ENCODE data around the gene TMEM74B. TPM values are rescaled to one million over a fixed set of nuclear protein-coding genes. Genes with fewer than 3 reads are reported as not detected.

TMEM74B gene
- total and polyA plus RNA-seq, 9 donors: 2.2 to 6.6 (median 3.6) TPM

GRCh38 chr20:1204576-1204975, 19.8 kb upstream of the TMEM74B start:
- DNase-seq: no peak
- Histone ChIP-seq H3K27me3 (ENCODE audit: control insufficient read depth, insufficient read depth, low read length) (peaks cover 4% of the 10 kb centered on the region), H3K36me3 (ENCODE audit: control insufficient read depth, insufficient read depth, low read length) (no peaks in the 10 kb centered on the region), H3K27ac (ENCODE audit: low read length) (peak overlapping the region; percentile 47), H3K4me3 (ENCODE audit: low read length) (no peak overlapping the region), H3K4me1 (ENCODE audit: control insufficient read depth, insufficient read depth, low read length) (no peaks in the 10 kb centered on the region), H3K9me3 (replicated peaks; ENCODE audit: control insufficient read depth, low read depth, low read length) (no peaks in the 10 kb centered on the region)
- WGBS (ENCODE audit: insufficient coverage): 40% methylated on average over 1 of the region's 2 CpGs

GRCh38 chr20:1204113-1204512, 19.3 kb upstream of the TMEM74B start:
- WGBS (ENCODE audit: insufficient coverage): 68% methylated on average over 4 of the region's 5 CpGs
- no peak for DNase-seq
- Histone ChIP-seq H3K36me3 (ENCODE audit: control insufficient read depth, insufficient read depth, low read length) (no peaks in the 10 kb centered on the region), H3K4me3 (ENCODE audit: low read length) (no peak overlapping the region), H3K27me3 (ENCODE audit: control insufficient read depth, insufficient read depth, low read length) (peaks cover 4% of the 10 kb centered on the region), H3K27ac (ENCODE audit: low read length) (peak overlapping the region; percentile 47), H3K4me1 (ENCODE audit: control insufficient read depth, insufficient read depth, low read length) (no peaks in the 10 kb centered on the region), H3K9me3 (replicated peaks; ENCODE audit: control insufficient read depth, low read depth, low read length) (no peaks in the 10 kb centered on the region)

GRCh38 chr20:1203630-1204029, 18.8 kb upstream of the TMEM74B start:
- DNase-seq: no peak
- Histone ChIP-seq H3K27me3 (ENCODE audit: control insufficient read depth, insufficient read depth, low read length) (peaks cover 4% of the 10 kb centered on the region), H3K9me3 (replicated peaks; ENCODE audit: control insufficient read depth, low read depth, low read length) (no peaks in the 10 kb centered on the region), H3K4me1 (ENCODE audit: control insufficient read depth, insufficient read depth, low read length) (no peaks in the 10 kb centered on the region), H3K27ac (ENCODE audit: low read length) (peak overlapping the region; percentile 47), H3K36me3 (ENCODE audit: control insufficient read depth, insufficient read depth, low read length) (no peaks in the 10 kb centered on the region), H3K4me3 (ENCODE audit: low read length) (no peak overlapping the region)
- 80% methylated on average over 1 of the region's 5 CpGs for WGBS (ENCODE audit: insufficient coverage)

- Histone ChIP-seq H3K9me3 (replicated peaks; ENCODE audit: control insufficient read depth, low read depth, low read length) (no peaks in the 10 kb centered on the region), H3K4me1 (ENCODE audit: control insufficient read depth, insufficient read depth, low read length) (no peaks in the 10 kb centered on the region), H3K27ac (ENCODE audit: low read length) (peak within 1 kb of the TSS; percentile 47), H3K36me3 (ENCODE audit: control insufficient read depth, insufficient read depth, low read length) (no peaks in the 10 kb centered on the region), H3K4me3 (ENCODE audit: low read length) (no peak within 1 kb of the TSS), H3K27me3 (ENCODE audit: control insufficient read depth, insufficient read depth, low read length) (peaks cover 2% of the 10 kb centered on the region)
- DNase-seq: no peak
- WGBS (ENCODE audit: insufficient coverage): 57% methylated on average over 1 of the region's 5 CpGs
Measured at GRCh38 chr20:1202762-1203504, 18.2 kb upstream of the TMEM74B start, which contains the start of gene C20orf202. Gene C20orf202 (plus strand): TSS chr20:1203454. CDS start chr20:1203586, 132 bp downstream.

GRCh38 chr20:1199964-1200363, 15.2 kb upstream of the TMEM74B start:
- no peaks in the 10 kb centered on the region for H3K4me1 ChIP-seq (ENCODE audit: control insufficient read depth, insufficient read depth, low read length)
- DNase-seq: no peak
- H3K27me3 ChIP-seq (ENCODE audit: control insufficient read depth, insufficient read depth, low read length): peaks cover 2% of the 10 kb centered on the region
- H3K4me3 ChIP-seq (ENCODE audit: low read length): no peak overlapping the region
- no peaks in the 10 kb centered on the region for H3K9me3 ChIP-seq (replicated peaks; ENCODE audit: control insufficient read depth, low read depth, low read length)
- no peak overlapping the region for H3K27ac ChIP-seq (ENCODE audit: low read length)
- no peaks in the 10 kb centered on the region for H3K36me3 ChIP-seq (ENCODE audit: control insufficient read depth, insufficient read depth, low read length)
- WGBS (ENCODE audit: insufficient coverage): no CpG with 5 or more reads among the region's 1 CpG

GRCh38 chr20:1199212-1199873, 14.6 kb upstream of the TMEM74B start:
- H3K9me3 ChIP-seq (replicated peaks; ENCODE audit: control insufficient read depth, low read depth, low read length): no peaks in the 10 kb centered on the region
- no peak overlapping the region for H3K27ac ChIP-seq (ENCODE audit: low read length)
- H3K27me3 ChIP-seq (ENCODE audit: control insufficient read depth, insufficient read depth, low read length): peaks cover 2% of the 10 kb centered on the region
- H3K4me1 ChIP-seq (ENCODE audit: control insufficient read depth, insufficient read depth, low read length): no peaks in the 10 kb centered on the region
- DNase-seq: no peak
- H3K36me3 ChIP-seq (ENCODE audit: control insufficient read depth, insufficient read depth, low read length): no peaks in the 10 kb centered on the region
- 61% methylated on average over 5 of the region's 7 CpGs for WGBS (ENCODE audit: insufficient coverage)
- H3K4me3 ChIP-seq (ENCODE audit: low read length): no peak overlapping the region

- H3K36me3 ChIP-seq (ENCODE audit: control insufficient read depth, insufficient read depth, low read length): no peaks in the 10 kb centered on the region
- DNase-seq: no peak
- no peaks in the 10 kb centered on the region for H3K9me3 ChIP-seq (replicated peaks; ENCODE audit: control insufficient read depth, low read depth, low read length)
- no peak overlapping the region for H3K27ac ChIP-seq (ENCODE audit: low read length)
- 86% methylated on average over 5 of the region's 5 CpGs for WGBS (ENCODE audit: insufficient coverage)
- H3K4me1 ChIP-seq (ENCODE audit: control insufficient read depth, insufficient read depth, low read length): no peaks in the 10 kb centered on the region
- no peak overlapping the region for H3K4me3 ChIP-seq (ENCODE audit: low read length)
- no peaks in the 10 kb centered on the region for H3K27me3 ChIP-seq (ENCODE audit: control insufficient read depth, insufficient read depth, low read length)
Measured at GRCh38 chr20:1198751-1199150, 14.0 kb upstream of the TMEM74B start.

- DNase-seq: no peak
- H3K4me1 ChIP-seq (ENCODE audit: control insufficient read depth, insufficient read depth, low read length): no peaks in the 10 kb centered on the region
- WGBS (ENCODE audit: insufficient coverage): 83% methylated on average over 2 of the region's 7 CpGs
- no peak overlapping the region for H3K4me3 ChIP-seq (ENCODE audit: low read length)
- no peak overlapping the region for H3K27ac ChIP-seq (ENCODE audit: low read length)
- no peaks in the 10 kb centered on the region for H3K36me3 ChIP-seq (ENCODE audit: control insufficient read depth, insufficient read depth, low read length)
- no peaks in the 10 kb centered on the region for H3K9me3 ChIP-seq (replicated peaks; ENCODE audit: control insufficient read depth, low read depth, low read length)
- no peaks in the 10 kb centered on the region for H3K27me3 ChIP-seq (ENCODE audit: control insufficient read depth, insufficient read depth, low read length)
Measured at GRCh38 chr20:1197801-1198200, 13.0 kb upstream of the TMEM74B start.

- WGBS (ENCODE audit: insufficient coverage): no CpG with 5 or more reads among the region's 2 CpGs
Measured at GRCh38 chr20:1196634-1197033, 11.9 kb upstream of the TMEM74B start.

GRCh38 chr20:1195226-1195625, 10.4 kb upstream of the TMEM74B start:
- Histone ChIP-seq H3K4me1 (ENCODE audit: control insufficient read depth, insufficient read depth, low read length) (no peaks in the 10 kb centered on the region), H3K4me3 (ENCODE audit: low read length) (no peak overlapping the region), H3K27ac (ENCODE audit: low read length) (no peak overlapping the region), H3K27me3 (ENCODE audit: control insufficient read depth, insufficient read depth, low read length) (no peaks in the 10 kb centered on the region), H3K36me3 (ENCODE audit: control insufficient read depth, insufficient read depth, low read length) (no peaks in the 10 kb centered on the region), H3K9me3 (replicated peaks; ENCODE audit: control insufficient read depth, low read depth, low read length) (no peaks in the 10 kb centered on the region)
- WGBS (ENCODE audit: insufficient coverage): no CpG with 5 or more reads among the region's 1 CpG
- DNase-seq: no peak

More at GRCh38 chr20:1196634-1197033, 11.9 kb upstream of the TMEM74B start:
- no peaks in the 10 kb centered on the region for H3K9me3 ChIP-seq (replicated peaks; ENCODE audit: control insufficient read depth, low read depth, low read length)
- no peak for DNase-seq
- H3K4me1 ChIP-seq (ENCODE audit: control insufficient read depth, insufficient read depth, low read length): no peaks in the 10 kb centered on the region
- H3K27me3 ChIP-seq (ENCODE audit: control insufficient read depth, insufficient read depth, low read length): no peaks in the 10 kb centered on the region
- H3K4me3 ChIP-seq (ENCODE audit: low read length): no peak overlapping the region
- H3K27ac ChIP-seq (ENCODE audit: low read length): no peak overlapping the region
- H3K36me3 ChIP-seq (ENCODE audit: control insufficient read depth, insufficient read depth, low read length): no peaks in the 10 kb centered on the region
